Testis (tissue), 2 donors: ENCODE measurements around the gene RGS2.

Experiments used
- POLR2A ChIP-seq: fragments of 450-650 bp; IDR thresholded peaks from one replicate; pipeline ENCODE4 v1.6.1; 2017; ENCODE audit warnings: antibody characterized with exemption, mild to moderate bottlenecking, moderate library complexity
- TF ChIP-seq, protein P1 (sequence below), 3 experiments: fragments of 450-650 bp in 2 of 3; fragments of 200-600 bp in 1 of 3; sonication (generic) in 1 of 3; IDR thresholded peaks; one replicate each; pipeline ENCODE4 v1.5.1; 2016 to 2019; ENCODE audit warnings: antibody characterized with exemption in 3 of 3, mild to moderate bottlenecking in 2 of 3, moderate library complexity in 1 of 3

DNA sequence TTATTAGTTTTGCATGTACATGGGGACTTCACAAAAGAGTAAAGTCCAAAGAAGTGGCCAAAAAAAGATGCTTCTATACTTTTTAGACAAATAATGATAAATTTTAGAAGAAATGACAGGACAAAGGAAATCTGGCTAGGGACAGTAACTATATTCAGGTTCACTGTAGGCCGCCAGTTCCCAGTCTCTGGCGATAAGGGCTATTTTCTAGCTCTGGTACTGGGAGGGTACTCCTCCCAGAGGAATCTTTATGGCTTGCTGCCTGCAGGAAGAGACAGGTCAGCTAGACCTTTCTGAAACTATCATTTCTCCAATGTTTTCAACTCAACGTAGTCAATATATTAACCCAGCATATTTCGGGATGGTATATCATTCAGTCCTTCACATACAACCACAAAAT, 37.5 kb upstream of the RGS2 start:
- TF ChIP-seq, protein P1, sequence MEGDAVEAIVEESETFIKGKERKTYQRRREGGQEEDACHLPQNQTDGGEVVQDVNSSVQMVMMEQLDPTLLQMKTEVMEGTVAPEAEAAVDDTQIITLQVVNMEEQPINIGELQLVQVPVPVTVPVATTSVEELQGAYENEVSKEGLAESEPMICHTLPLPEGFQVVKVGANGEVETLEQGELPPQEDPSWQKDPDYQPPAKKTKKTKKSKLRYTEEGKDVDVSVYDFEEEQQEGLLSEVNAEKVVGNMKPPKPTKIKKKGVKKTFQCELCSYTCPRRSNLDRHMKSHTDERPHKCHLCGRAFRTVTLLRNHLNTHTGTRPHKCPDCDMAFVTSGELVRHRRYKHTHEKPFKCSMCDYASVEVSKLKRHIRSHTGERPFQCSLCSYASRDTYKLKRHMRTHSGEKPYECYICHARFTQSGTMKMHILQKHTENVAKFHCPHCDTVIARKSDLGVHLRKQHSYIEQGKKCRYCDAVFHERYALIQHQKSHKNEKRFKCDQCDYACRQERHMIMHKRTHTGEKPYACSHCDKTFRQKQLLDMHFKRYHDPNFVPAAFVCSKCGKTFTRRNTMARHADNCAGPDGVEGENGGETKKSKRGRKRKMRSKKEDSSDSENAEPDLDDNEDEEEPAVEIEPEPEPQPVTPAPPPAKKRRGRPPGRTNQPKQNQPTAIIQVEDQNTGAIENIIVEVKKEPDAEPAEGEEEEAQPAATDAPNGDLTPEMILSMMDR (IDR thresholded peaks at IDR 0.05): no peak
- TF ChIP-seq POLR2A: no peak
